HG03196 (cell line): ENCODE data around the gene CLCN5.

Experiments used
- ATAC-seq: cut with Tn5 transposase; IDR thresholded peaks from one replicate; pipeline ENCODE4 v1.9.1; 2021; ENCODE audit not compliant: unreplicated experiment

The CLCN5 gene

GRCh38 chrX:49932791-49933190 lies 10.4 kb downstream of the CLCN5 start:
- no peak for ATAC-seq

- ATAC-seq = no peak
Measured at GRCh38 chrX:49934148-49934547, 11.8 kb downstream of the CLCN5 start.

GRCh38 chrX:49934729-49935128 lies 12.3 kb downstream of the CLCN5 start:
- ATAC-seq = no peak

GRCh38 chrX:49947781-49948180 lies 25.4 kb downstream of the CLCN5 start:
- ATAC-seq = no peak

- no peak for ATAC-seq
Measured at GRCh38 chrX:49949961-49950360, 27.6 kb downstream of the CLCN5 start.

- ATAC-seq = no peak
Measured at GRCh38 chrX:49951524-49952193, 29.3 kb downstream of the CLCN5 start.

- ATAC-seq = no peak
Measured at GRCh38 chrX:49956313-49956712, 33.9 kb downstream of the CLCN5 start.

GRCh38 chrX:49958727-49959485 lies 36.5 kb downstream of the CLCN5 start:
- ATAC-seq = no peak

- ATAC-seq = no peak
Measured at GRCh38 chrX:49959602-49960001, 37.2 kb downstream of the CLCN5 start.

- ATAC-seq = no peak
Measured at GRCh38 chrX:49960061-49960460, 37.7 kb downstream of the CLCN5 start.

GRCh38 chrX:49970674-49971073 lies 48.3 kb downstream of the CLCN5 start:
- no peak for ATAC-seq

- no peak for ATAC-seq
Measured at GRCh38 chrX:49972328-49972860, 50.0 kb downstream of the CLCN5 start.

GRCh38 chrX:49976682-49977197 lies 54.3 kb downstream of the CLCN5 start:
- no peak for ATAC-seq

GRCh38 chrX:49977319-49978090 lies 55.1 kb downstream of the CLCN5 start:
- no peak for ATAC-seq

- no peak for ATAC-seq
Measured at GRCh38 chrX:49978176-49978575, 55.8 kb downstream of the CLCN5 start.

GRCh38 chrX:49986058-49986457 lies 63.7 kb downstream of the CLCN5 start:
- ATAC-seq = no peak

- no peak for ATAC-seq
Measured at GRCh38 chrX:49987651-49988050, 65.3 kb downstream of the CLCN5 start.

GRCh38 chrX:49988143-49988542 lies 65.7 kb downstream of the CLCN5 start:
- ATAC-seq = no peak

- no peak for ATAC-seq
Measured at GRCh38 chrX:49991758-49992157, 69.4 kb downstream of the CLCN5 start.

- ATAC-seq = no peak
Measured at GRCh38 chrX:49992853-49993252, 70.5 kb downstream of the CLCN5 start.

GRCh38 chrX:49993661-49994060 lies 71.3 kb downstream of the CLCN5 start:
- no peak for ATAC-seq
